ENCODE measurements around the gene VMO1.

The VMO1 gene

DNA sequence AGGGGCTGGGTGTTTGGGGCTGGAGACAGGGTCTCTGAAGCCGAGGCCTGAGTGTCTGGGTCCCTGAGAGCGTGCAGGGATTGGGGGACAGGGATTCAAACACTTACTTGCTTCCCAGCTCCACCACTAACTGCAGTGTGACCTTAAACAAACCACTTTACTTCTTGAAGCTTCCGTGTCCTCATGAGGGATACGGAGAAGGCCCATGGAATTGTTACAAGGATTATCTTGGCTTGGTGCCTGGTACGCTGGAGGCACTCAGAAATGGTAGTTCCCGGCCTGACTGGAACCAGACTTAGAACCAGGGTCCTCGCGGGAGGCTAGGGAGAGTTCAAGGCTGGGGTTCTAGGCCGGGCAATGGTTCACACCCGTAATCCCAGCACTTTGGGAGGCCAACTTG, 43.5 kb downstream of the VMO1 start:
- Histone ChIP-seq H3F3A (ENCODE audit: insufficient read depth, low read length) (no peaks in the 10 kb centered on the region), H3K27ac (ENCODE audit: low read depth, low read length, poor library complexity, severe bottlenecking) (no peak overlapping the region), H3K4me1 (ENCODE audit: insufficient read depth, low read length, severe bottlenecking) (peaks cover 15% of the 10 kb centered on the region), H3K4me2 (ENCODE audit: low read length) (no peak overlapping the region), H4K20me1 (ENCODE audit: insufficient read depth, low read length) (no peaks in the 10 kb centered on the region), H3K9ac (ENCODE audit: low read length) (no peak overlapping the region), H3K9me2 (ENCODE audit: low read depth, low read length) (no peaks in the 10 kb centered on the region), H2AFZ (ENCODE audit: low read length) (no peak overlapping the region), H3K27me3 (ENCODE audit: insufficient read depth, low read length) (peaks cover 9% of the 10 kb centered on the region), H3K79me2 (ENCODE audit: insufficient read depth, low read length) (no peaks in the 10 kb centered on the region), H3K4me3 (ENCODE audit: low read depth, low read length, poor library complexity, severe bottlenecking) (no peak overlapping the region), H3K36me3 (ENCODE audit: insufficient read depth, low read length) (no peaks in the 10 kb centered on the region), H3K9me3 (ENCODE audit: low read length) (no peaks in the 10 kb centered on the region)
- no peak for TF ChIP-seq EZH2 (IDR thresholded peaks at IDR 0.05; ENCODE audit: borderline replicate concordance, low read length)
- TF ChIP-seq, protein P1, sequence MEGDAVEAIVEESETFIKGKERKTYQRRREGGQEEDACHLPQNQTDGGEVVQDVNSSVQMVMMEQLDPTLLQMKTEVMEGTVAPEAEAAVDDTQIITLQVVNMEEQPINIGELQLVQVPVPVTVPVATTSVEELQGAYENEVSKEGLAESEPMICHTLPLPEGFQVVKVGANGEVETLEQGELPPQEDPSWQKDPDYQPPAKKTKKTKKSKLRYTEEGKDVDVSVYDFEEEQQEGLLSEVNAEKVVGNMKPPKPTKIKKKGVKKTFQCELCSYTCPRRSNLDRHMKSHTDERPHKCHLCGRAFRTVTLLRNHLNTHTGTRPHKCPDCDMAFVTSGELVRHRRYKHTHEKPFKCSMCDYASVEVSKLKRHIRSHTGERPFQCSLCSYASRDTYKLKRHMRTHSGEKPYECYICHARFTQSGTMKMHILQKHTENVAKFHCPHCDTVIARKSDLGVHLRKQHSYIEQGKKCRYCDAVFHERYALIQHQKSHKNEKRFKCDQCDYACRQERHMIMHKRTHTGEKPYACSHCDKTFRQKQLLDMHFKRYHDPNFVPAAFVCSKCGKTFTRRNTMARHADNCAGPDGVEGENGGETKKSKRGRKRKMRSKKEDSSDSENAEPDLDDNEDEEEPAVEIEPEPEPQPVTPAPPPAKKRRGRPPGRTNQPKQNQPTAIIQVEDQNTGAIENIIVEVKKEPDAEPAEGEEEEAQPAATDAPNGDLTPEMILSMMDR (IDR thresholded peaks at IDR 0.05; ENCODE audit: low read length), result no peak

DNA sequence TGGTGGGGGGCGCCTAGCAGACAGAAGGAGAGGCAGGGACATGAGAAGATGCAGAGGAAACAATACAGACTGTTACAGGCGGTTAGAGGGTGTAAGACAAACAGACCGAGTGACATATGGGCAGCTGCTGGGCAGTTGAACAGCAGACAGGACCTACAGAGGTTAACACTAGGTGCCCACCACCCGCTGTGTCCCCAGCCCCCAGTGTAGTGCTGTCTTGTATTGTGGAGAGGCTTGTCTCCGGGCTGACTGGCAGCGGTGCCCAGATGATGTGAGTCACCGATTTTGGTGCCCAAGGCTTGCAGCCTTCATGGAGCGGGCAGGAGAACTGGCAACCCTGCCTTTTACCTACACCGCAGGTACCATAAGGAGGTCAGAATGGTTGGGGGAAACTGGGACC, 44.0 kb downstream of the VMO1 start:
- H3K79me2 ChIP-seq (ENCODE audit: insufficient read depth, low read length), result no peaks in the 10 kb centered on the region
- peaks cover 14% of the 10 kb centered on the region for H3K4me1 ChIP-seq (ENCODE audit: insufficient read depth, low read length, severe bottlenecking)
- no peak for TF ChIP-seq EZH2 (IDR thresholded peaks at IDR 0.05; ENCODE audit: borderline replicate concordance, low read length)
- TF ChIP-seq, protein P1 (IDR thresholded peaks at IDR 0.05; ENCODE audit: low read length), result no peak
- no peaks in the 10 kb centered on the region for H3F3A ChIP-seq (ENCODE audit: insufficient read depth, low read length)
- no peaks in the 10 kb centered on the region for H3K36me3 ChIP-seq (ENCODE audit: insufficient read depth, low read length)
- H3K4me3 ChIP-seq (ENCODE audit: low read depth, low read length, poor library complexity, severe bottlenecking), result no peak overlapping the region
- no peaks in the 10 kb centered on the region for H3K9me3 ChIP-seq (ENCODE audit: low read length)
- H3K27ac ChIP-seq (ENCODE audit: low read depth, low read length, poor library complexity, severe bottlenecking), result no peak overlapping the region
- no peak overlapping the region for H3K9ac ChIP-seq (ENCODE audit: low read length)
- no peak overlapping the region for H3K4me2 ChIP-seq (ENCODE audit: low read length)
- no peak overlapping the region for H2AFZ ChIP-seq (ENCODE audit: low read length)
- peaks cover 9% of the 10 kb centered on the region for H3K27me3 ChIP-seq (ENCODE audit: insufficient read depth, low read length)
- no peaks in the 10 kb centered on the region for H4K20me1 ChIP-seq (ENCODE audit: insufficient read depth, low read length)
- H3K9me2 ChIP-seq (ENCODE audit: low read depth, low read length), result no peaks in the 10 kb centered on the region

DNA sequence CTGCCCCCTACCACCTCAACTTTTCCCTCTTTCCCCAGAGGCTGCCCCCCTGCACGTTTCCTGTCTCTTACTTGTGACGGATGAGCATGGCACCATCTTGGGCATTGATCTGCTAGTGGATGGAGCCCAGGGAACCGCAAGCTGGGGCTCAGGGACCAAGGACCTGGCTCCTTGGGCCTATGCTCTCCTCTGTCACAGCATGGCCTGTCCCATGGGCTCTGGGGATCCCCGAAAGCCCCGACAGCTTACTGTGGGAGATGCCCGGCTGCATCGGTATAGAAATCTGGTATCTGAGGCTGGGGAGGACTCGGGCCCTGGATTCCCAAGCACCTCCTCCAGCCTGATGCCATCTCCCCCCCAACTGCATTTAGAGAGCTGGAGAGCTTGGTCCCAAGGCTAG, 44.6 kb downstream of the VMO1 start:
- Histone ChIP-seq H3K4me2 (ENCODE audit: low read length) (no peak overlapping the region), H4K20me1 (ENCODE audit: insufficient read depth, low read length) (no peaks in the 10 kb centered on the region), H3K4me1 (ENCODE audit: insufficient read depth, low read length, severe bottlenecking) (peaks cover 14% of the 10 kb centered on the region), H3K79me2 (ENCODE audit: insufficient read depth, low read length) (no peaks in the 10 kb centered on the region), H3K9me3 (ENCODE audit: low read length) (no peaks in the 10 kb centered on the region), H3K4me3 (ENCODE audit: low read depth, low read length, poor library complexity, severe bottlenecking) (no peak overlapping the region), H2AFZ (ENCODE audit: low read length) (no peak overlapping the region), H3K36me3 (ENCODE audit: insufficient read depth, low read length) (no peaks in the 10 kb centered on the region), H3K9me2 (ENCODE audit: low read depth, low read length) (no peaks in the 10 kb centered on the region), H3K27ac (ENCODE audit: low read depth, low read length, poor library complexity, severe bottlenecking) (no peak overlapping the region), H3K27me3 (ENCODE audit: insufficient read depth, low read length) (peaks cover 9% of the 10 kb centered on the region), H3F3A (ENCODE audit: insufficient read depth, low read length) (no peaks in the 10 kb centered on the region), H3K9ac (ENCODE audit: low read length) (no peak overlapping the region)
- no peak for TF ChIP-seq EZH2 (IDR thresholded peaks at IDR 0.05; ENCODE audit: borderline replicate concordance, low read length)
- TF ChIP-seq, protein P1 (IDR thresholded peaks at IDR 0.05; ENCODE audit: low read length), result no peak

All from OCI-LY1 (cell line).